ENCODE results near the gene PRR13. TPM values are rescaled to one million over a fixed set of nuclear protein-coding genes. Genes with fewer than 3 reads are reported as not detected.

Gene PRR13
- 61.0 and 79.9 TPM in 2 replicates for total RNA-seq

GRCh38 chr12:53441040-53441833 is at the start of gene PRR13:
Gene PRR13 (plus strand): TSS chr12:53441734. CDS start chr12:53442715, 981 bp downstream.

GRCh38 chr12:53423597-53423996 is 17.9 kb upstream of the PRR13 start, which contains the start of gene AMHR2:
Gene AMHR2 (plus strand): TSS chr12:53423855. CDS start chr12:53423935, 80 bp downstream.

GRCh38 chr12:53451661-53452158 is 10.2 kb downstream of the PRR13 start, which contains the start of gene PCBP2:
Gene PCBP2 (plus strand): TSS chr12:53452102. CDS start chr12:53454801, 2,699 bp downstream.

Other genes starting within 250 kb of the PRR13 start
- 0.59 TPM in 1 of 2 replicates, not detected in the other for gene ITGB7, start 234.5 kb upstream of the PRR13 start, total RNA-seq
- gene RARG, start 209.5 kb upstream of the PRR13 start, total RNA-seq = 15.8 and 16.4 TPM in 2 replicates
- gene ESPL1, start 173.4 kb upstream of the PRR13 start, total RNA-seq = 1.1 and 3.6 TPM in 2 replicates
- 553 and 569 TPM in 2 replicates for gene PFDN5, start 146.2 kb upstream of the PRR13 start, total RNA-seq
- gene MYG1, start 142.0 kb upstream of the PRR13 start, total RNA-seq = 44.5 and 67.0 TPM in 2 replicates
- gene AAAS, start 120.1 kb upstream of the PRR13 start, total RNA-seq = 29.9 and 44.4 TPM in 2 replicates
- not detected in 2 replicates for gene SP7, start 105.4 kb upstream of the PRR13 start, total RNA-seq
- 32.3 and 35.4 TPM in 2 replicates for gene SP1, start 61.6 kb upstream of the PRR13 start, total RNA-seq
- not detected in 2 replicates for gene AMHR2, start 17.9 kb upstream of the PRR13 start, total RNA-seq
- 506 and 512 TPM in 2 replicates for gene PCBP2, start 10.4 kb downstream of the PRR13 start, total RNA-seq
- 30.6 and 31.4 TPM in 2 replicates for gene MAP3K12, start 57.7 kb downstream of the PRR13 start, total RNA-seq
- 26.5 and 32.2 TPM in 2 replicates for gene TARBP2, start 59.5 kb downstream of the PRR13 start, total RNA-seq
- not detected in 2 replicates for gene NPFF, start 65.8 kb downstream of the PRR13 start, total RNA-seq
- gene ATF7, start 184.6 kb downstream of the PRR13 start, total RNA-seq = 22.0 and 30.4 TPM in 2 replicates
- gene ATP5MC2, start 234.3 kb downstream of the PRR13 start, total RNA-seq = 277 and 346 TPM in 2 replicates